ENCODE results near the gene INPP4B.

INPP4B gene

DNA sequence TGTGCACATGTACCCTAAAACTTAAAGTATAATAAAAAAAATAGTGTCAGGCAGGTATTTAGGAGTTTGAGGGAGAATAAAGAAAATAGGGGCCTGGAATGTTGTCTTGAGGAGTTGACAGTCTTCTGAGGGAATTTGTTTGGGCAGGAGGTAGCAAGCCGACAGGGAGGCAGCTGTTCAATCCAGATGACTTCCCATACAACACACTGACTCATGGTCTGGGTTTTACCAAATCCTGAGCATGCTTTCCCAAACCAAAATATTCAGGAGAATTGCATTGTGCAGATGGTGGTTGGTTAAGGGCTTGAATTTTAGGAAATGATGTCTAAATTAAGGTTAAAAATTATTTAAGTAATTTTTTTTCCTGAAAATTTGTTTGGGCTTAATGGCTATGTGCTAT is 430.0 kb downstream of the INPP4B start:
- H3K4me3 ChIP-seq (ENCODE audit: low read length) = no peak overlapping the region

DNA sequence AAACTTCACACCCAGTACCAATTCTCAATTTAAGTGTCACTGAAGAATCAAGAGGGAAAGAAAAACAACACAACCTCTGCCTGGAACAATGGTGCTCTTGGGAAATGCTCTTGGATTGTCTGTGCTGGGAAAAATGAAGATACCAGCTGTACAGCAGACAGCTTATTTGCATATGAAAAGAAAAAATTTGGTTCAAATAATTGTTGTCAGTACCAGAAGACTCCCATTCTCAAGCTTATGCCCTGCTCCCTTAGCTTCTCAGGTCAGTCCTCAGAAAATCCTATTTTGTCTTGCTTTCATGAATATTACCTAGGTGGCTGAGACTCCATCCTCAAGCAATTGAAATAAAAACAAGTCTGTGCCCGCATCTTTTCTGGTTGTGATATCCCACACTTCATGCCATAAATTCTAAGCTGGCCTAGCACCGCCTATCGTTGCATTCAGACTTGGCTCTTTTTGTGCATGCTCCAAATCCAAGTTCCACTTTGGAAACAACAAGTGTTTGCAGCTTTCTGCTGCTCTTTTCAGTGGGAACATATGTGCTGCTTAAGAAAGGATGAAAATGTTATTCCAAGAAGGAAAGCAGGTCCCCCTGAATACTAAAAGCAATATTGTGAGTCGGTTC is 431.6 kb downstream of the INPP4B start:
- Histone ChIP-seq H3K4me1 (ENCODE audit: control insufficient read depth, low read depth, low read length) (no peaks in the 10 kb centered on the region), H3K4me3 (ENCODE audit: low read length) (no peak overlapping the region), H3K9ac (ENCODE audit: low read length) (no peak overlapping the region), H3K27me3 (ENCODE audit: control insufficient read depth, insufficient read depth, low read length) (no peaks in the 10 kb centered on the region), H3K9me3 (ENCODE audit: control insufficient read depth, low read depth, low read length) (no peaks in the 10 kb centered on the region), H3K36me3 (ENCODE audit: control insufficient read depth, low read depth, low read length) (no peaks in the 10 kb centered on the region), H3K27ac (ENCODE audit: low read length) (no peak overlapping the region)

More for the DNA sequence above, 430.0 kb downstream of the INPP4B start:
- Histone ChIP-seq H3K27me3 (ENCODE audit: control insufficient read depth, insufficient read depth, low read length) (no peaks in the 10 kb centered on the region), H3K36me3 (ENCODE audit: control insufficient read depth, low read depth, low read length) (no peaks in the 10 kb centered on the region), H3K9me3 (ENCODE audit: control insufficient read depth, low read depth, low read length) (no peaks in the 10 kb centered on the region), H3K27ac (ENCODE audit: low read length) (no peak overlapping the region), H3K9ac (ENCODE audit: low read length) (no peak overlapping the region), H3K4me1 (ENCODE audit: control insufficient read depth, low read depth, low read length) (no peaks in the 10 kb centered on the region)

- Histone ChIP-seq H3K4me1 (ENCODE audit: control insufficient read depth, low read depth, low read length) (no peaks in the 10 kb centered on the region), H3K27ac (ENCODE audit: low read length) (no peak overlapping the region), H3K27me3 (ENCODE audit: control insufficient read depth, insufficient read depth, low read length) (no peaks in the 10 kb centered on the region), H3K9ac (ENCODE audit: low read length) (no peak overlapping the region), H3K4me3 (ENCODE audit: low read length) (no peak overlapping the region), H3K9me3 (ENCODE audit: control insufficient read depth, low read depth, low read length) (no peaks in the 10 kb centered on the region), H3K36me3 (ENCODE audit: control insufficient read depth, low read depth, low read length) (no peaks in the 10 kb centered on the region)
These were observed 432.6 kb downstream of the INPP4B start for GRCh38 chr4:142413485-142413884.

DNA sequence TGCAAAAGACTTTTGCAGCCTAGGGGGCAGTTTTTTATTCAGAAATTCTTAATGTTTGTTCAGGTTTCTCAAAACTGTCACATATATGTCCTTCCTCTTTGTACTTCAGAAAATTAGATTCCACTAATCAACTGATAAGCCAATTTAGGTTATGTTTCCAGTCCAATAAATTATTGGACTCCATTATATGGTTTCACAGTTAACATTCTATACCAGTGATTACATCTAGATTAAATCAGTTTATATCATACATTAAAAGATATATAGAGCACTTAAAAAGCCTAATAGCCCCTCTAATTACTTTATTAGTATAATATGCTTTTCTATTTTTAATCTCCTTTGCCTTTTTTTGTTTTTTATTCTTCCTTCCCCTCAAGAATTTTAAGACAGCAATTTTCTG is 434.1 kb downstream of the INPP4B start:
- no peak overlapping the region for H3K9ac ChIP-seq (ENCODE audit: low read length)
- peaks cover 5% of the 10 kb centered on the region for H3K4me1 ChIP-seq (ENCODE audit: control insufficient read depth, low read depth, low read length)
- no peak overlapping the region for H3K27ac ChIP-seq (ENCODE audit: low read length)
- H3K27me3 ChIP-seq (ENCODE audit: control insufficient read depth, insufficient read depth, low read length) = no peaks in the 10 kb centered on the region
- no peaks in the 10 kb centered on the region for H3K36me3 ChIP-seq (ENCODE audit: control insufficient read depth, low read depth, low read length)
- no peak overlapping the region for H3K4me3 ChIP-seq (ENCODE audit: low read length)
- H3K9me3 ChIP-seq (ENCODE audit: control insufficient read depth, low read depth, low read length) = no peaks in the 10 kb centered on the region

- no peaks in the 10 kb centered on the region for H3K36me3 ChIP-seq (ENCODE audit: control insufficient read depth, low read depth, low read length)
- H3K9me3 ChIP-seq (ENCODE audit: control insufficient read depth, low read depth, low read length) = no peaks in the 10 kb centered on the region
- H3K4me3 ChIP-seq (ENCODE audit: low read length) = no peak overlapping the region
- H3K27ac ChIP-seq (ENCODE audit: low read length) = no peak overlapping the region
- peaks cover 26% of the 10 kb centered on the region for H3K4me1 ChIP-seq (ENCODE audit: control insufficient read depth, low read depth, low read length)
- H3K9ac ChIP-seq (ENCODE audit: low read length) = no peak overlapping the region
- no peaks in the 10 kb centered on the region for H3K27me3 ChIP-seq (ENCODE audit: control insufficient read depth, insufficient read depth, low read length)
These were observed 438.1 kb downstream of the INPP4B start for GRCh38 chr4:142408003-142408441.

DNA sequence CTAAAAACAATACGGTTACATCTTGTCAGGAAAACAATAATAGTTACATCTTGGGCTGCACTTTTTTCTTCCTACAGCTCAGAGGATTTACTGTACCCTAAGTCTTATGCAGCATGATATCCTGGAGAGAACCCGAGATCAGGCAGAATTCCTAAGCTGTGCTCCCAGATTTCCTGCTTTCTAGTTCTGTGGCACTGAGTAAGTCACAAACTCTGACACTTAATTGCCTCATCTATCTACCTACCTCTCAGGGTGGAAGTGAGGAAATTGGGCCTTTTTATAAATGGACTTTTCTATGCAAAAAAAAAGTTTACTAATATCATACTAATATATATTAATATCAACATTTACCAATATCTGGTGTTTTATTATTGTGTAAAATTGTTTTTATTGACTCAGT is 438.5 kb downstream of the INPP4B start:
- H3K36me3 ChIP-seq (ENCODE audit: control insufficient read depth, low read depth, low read length) = no peaks in the 10 kb centered on the region
- no peaks in the 10 kb centered on the region for H3K9me3 ChIP-seq (ENCODE audit: control insufficient read depth, low read depth, low read length)
- no peak overlapping the region for H3K4me3 ChIP-seq (ENCODE audit: low read length)
- H3K27ac ChIP-seq (ENCODE audit: low read length) = no peak overlapping the region
- H3K27me3 ChIP-seq (ENCODE audit: control insufficient read depth, insufficient read depth, low read length) = no peaks in the 10 kb centered on the region
- no peak overlapping the region for H3K9ac ChIP-seq (ENCODE audit: low read length)
- peaks cover 26% of the 10 kb centered on the region for H3K4me1 ChIP-seq (ENCODE audit: control insufficient read depth, low read depth, low read length)

DNA sequence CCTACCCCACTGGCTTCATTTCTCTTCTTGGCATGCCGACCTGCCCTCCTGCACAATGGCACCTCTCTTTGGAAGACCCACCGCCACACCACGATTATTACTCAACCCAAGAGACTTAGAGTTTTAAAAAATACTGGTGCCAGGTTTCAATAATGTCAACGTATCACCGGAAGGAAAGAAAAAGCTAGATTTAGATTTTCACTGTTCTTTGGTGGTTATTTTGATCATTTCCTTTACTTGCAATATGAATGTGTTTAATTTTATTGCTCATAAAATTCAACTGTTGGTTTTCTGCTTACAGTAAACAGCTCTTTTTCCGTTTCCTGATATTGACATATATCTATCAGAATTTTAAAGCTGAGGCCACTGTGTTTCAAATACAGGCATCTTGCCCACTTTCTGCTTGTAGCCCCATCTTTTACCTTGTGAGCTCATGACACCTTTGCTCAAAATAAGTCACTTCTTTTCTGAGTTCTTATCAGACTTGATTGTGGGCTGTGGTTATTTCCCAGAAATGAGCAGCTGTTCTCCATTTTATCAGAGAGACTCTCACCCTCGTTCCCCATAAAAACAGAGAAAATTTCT is 439.1 kb downstream of the INPP4B start:
- Histone ChIP-seq H3K9ac (ENCODE audit: low read length) (no peak overlapping the region), H3K27me3 (ENCODE audit: control insufficient read depth, insufficient read depth, low read length) (no peaks in the 10 kb centered on the region), H3K4me3 (ENCODE audit: low read length) (no peak overlapping the region), H3K4me1 (ENCODE audit: control insufficient read depth, low read depth, low read length) (peaks cover 31% of the 10 kb centered on the region), H3K27ac (ENCODE audit: low read length) (no peak overlapping the region), H3K9me3 (ENCODE audit: control insufficient read depth, low read depth, low read length) (no peaks in the 10 kb centered on the region), H3K36me3 (ENCODE audit: control insufficient read depth, low read depth, low read length) (no peaks in the 10 kb centered on the region)

DNA sequence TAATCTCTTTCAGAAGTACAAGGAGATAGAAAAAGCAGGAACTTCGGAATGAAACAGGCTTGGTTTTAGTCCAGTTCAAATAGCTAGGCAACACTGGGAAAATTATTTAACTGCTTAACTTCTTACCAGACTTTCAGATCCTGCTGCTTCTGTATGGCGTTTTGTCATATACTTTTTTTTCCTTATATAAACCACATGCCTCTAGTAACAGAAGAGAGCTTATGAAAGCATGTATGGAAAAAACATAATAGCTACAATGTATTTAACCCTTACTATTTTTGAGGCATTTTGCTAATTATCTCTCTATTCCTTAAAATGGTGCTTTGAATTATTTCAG is 439.6 kb downstream of the INPP4B start:
- Histone ChIP-seq H3K27me3 (ENCODE audit: control insufficient read depth, insufficient read depth, low read length) (no peaks in the 10 kb centered on the region), H3K4me3 (ENCODE audit: low read length) (no peak overlapping the region), H3K4me1 (ENCODE audit: control insufficient read depth, low read depth, low read length) (peaks cover 31% of the 10 kb centered on the region), H3K9me3 (ENCODE audit: control insufficient read depth, low read depth, low read length) (no peaks in the 10 kb centered on the region), H3K36me3 (ENCODE audit: control insufficient read depth, low read depth, low read length) (no peaks in the 10 kb centered on the region), H3K27ac (ENCODE audit: low read length) (no peak overlapping the region), H3K9ac (ENCODE audit: low read length) (no peak overlapping the region)

- H3K4me3 ChIP-seq (ENCODE audit: low read length) = peak overlapping the region; percentile 36
These were observed 440.2 kb downstream of the INPP4B start for GRCh38 chr4:142405695-142406498.

GRCh38 chr4:142405021-142405694 is 440.9 kb downstream of the INPP4B start:
- H3K36me3 ChIP-seq (ENCODE audit: control insufficient read depth, low read depth, low read length) = no peaks in the 10 kb centered on the region
- no peak overlapping the region for H3K27ac ChIP-seq (ENCODE audit: low read length)
- H3K9ac ChIP-seq (ENCODE audit: low read length) = no peak overlapping the region
- H3K27me3 ChIP-seq (ENCODE audit: control insufficient read depth, insufficient read depth, low read length) = no peaks in the 10 kb centered on the region
- no peaks in the 10 kb centered on the region for H3K9me3 ChIP-seq (ENCODE audit: control insufficient read depth, low read depth, low read length)
- H3K4me3 ChIP-seq (ENCODE audit: low read length) = peak overlapping the region; percentile 36
- peaks cover 31% of the 10 kb centered on the region for H3K4me1 ChIP-seq (ENCODE audit: control insufficient read depth, low read depth, low read length)

More at GRCh38 chr4:142405695-142406498, 440.2 kb downstream of the INPP4B start:
- Histone ChIP-seq H3K27ac (ENCODE audit: low read length) (no peak overlapping the region), H3K9me3 (ENCODE audit: control insufficient read depth, low read depth, low read length) (no peaks in the 10 kb centered on the region), H3K4me1 (ENCODE audit: control insufficient read depth, low read depth, low read length) (peaks cover 31% of the 10 kb centered on the region), H3K9ac (ENCODE audit: low read length) (no peak overlapping the region), H3K36me3 (ENCODE audit: control insufficient read depth, low read depth, low read length) (no peaks in the 10 kb centered on the region), H3K27me3 (ENCODE audit: control insufficient read depth, insufficient read depth, low read length) (no peaks in the 10 kb centered on the region)

DNA sequence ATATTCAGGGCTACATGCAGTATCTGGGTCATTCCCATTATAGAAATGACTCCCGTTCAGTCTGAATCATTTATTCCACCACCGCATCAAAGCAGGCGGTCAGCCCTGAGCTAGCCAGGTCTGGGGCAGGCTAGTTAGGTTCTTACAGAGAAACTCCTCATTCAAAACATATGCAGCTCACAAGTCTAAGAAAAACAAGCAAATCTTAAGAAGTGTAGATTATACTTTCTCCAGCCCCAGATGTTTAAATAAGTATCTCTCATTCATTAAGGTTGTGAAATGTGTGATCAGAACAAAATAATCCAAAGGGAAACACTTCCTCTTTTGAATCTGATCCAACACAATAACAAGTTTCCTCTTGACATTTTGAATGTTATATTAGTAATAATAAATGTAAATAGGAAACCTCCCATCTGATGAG is 441.9 kb downstream of the INPP4B start:
- H3K27me3 ChIP-seq (ENCODE audit: control insufficient read depth, insufficient read depth, low read length) = no peaks in the 10 kb centered on the region
- H3K4me3 ChIP-seq (ENCODE audit: low read length) = no peak overlapping the region
- no peaks in the 10 kb centered on the region for H3K9me3 ChIP-seq (ENCODE audit: control insufficient read depth, low read depth, low read length)
- H3K27ac ChIP-seq (ENCODE audit: low read length) = no peak overlapping the region
- H3K4me1 ChIP-seq (ENCODE audit: control insufficient read depth, low read depth, low read length) = peaks cover 31% of the 10 kb centered on the region
- no peaks in the 10 kb centered on the region for H3K36me3 ChIP-seq (ENCODE audit: control insufficient read depth, low read depth, low read length)
- no peak overlapping the region for H3K9ac ChIP-seq (ENCODE audit: low read length)

Measured in iPS-18a (cell line).